GM12864 (cell line): ENCODE results near the gene CIB2.

ENCODE experiments used
- DNase-seq: peaks from one replicate; pipeline ENCODE4 v3.0.0-alpha.2; 2011; ENCODE audit warnings: low read depth
- H3K4me3 ChIP-seq: 2 replicates; pipeline ENCODE4 v1.5.1; 2011; ENCODE audit warnings: mild to moderate bottlenecking, low read depth, low read length, control low read depth
- CTCF ChIP-seq: IDR thresholded peaks from 2 replicates; pipeline ENCODE4 v1.5.1; 2011; ENCODE audit warnings: low read depth, mild to moderate bottlenecking, moderate library complexity, low read length, control low read depth, inconsistent platforms; ENCODE audit errors: missing control alignments

Gene CIB2

GRCh38 chr15:78055919-78056713 lies 75.1 kb downstream of the CIB2 start:
- no peak overlapping the region for H3K4me3 ChIP-seq
- no peak for DNase-seq
- no peak for TF ChIP-seq CTCF

- H3K4me3 ChIP-seq = no peak overlapping the region
- no peak for DNase-seq
- TF ChIP-seq CTCF = no peak
Observed at GRCh38 chr15:78054966-78055365, 76.3 kb downstream of the CIB2 start.
